ENCODE measurements around the gene GLCCI1.

The GLCCI1 gene

GRCh38 chr7:7923818-7924217, 44.8 kb upstream of the GLCCI1 start:
- no peak for DNase-seq (ENCODE audit: low spot score)
- Histone ChIP-seq H3K4me3 (no peak overlapping the region), H3K27ac (no peak overlapping the region)
- no peak for TF ChIP-seq CTCF (IDR thresholded peaks at IDR 0.05)

- DNase-seq (ENCODE audit: low spot score) = no peak
- H3K27ac ChIP-seq = no peak overlapping the region
- no peak overlapping the region for H3K4me3 ChIP-seq
- TF ChIP-seq CTCF (IDR thresholded peaks at IDR 0.05) = no peak
These were observed 44.3 kb upstream of the GLCCI1 start for GRCh38 chr7:7924303-7924702.

GRCh38 chr7:7931626-7932025, 37.0 kb upstream of the GLCCI1 start:
- no peak overlapping the region for H3K4me3 ChIP-seq
- no peak for TF ChIP-seq CTCF (IDR thresholded peaks at IDR 0.05)
- H3K27ac ChIP-seq = no peak overlapping the region
- DNase-seq (ENCODE audit: low spot score) = no peak

GRCh38 chr7:7932553-7932952, 36.0 kb upstream of the GLCCI1 start:
- Histone ChIP-seq H3K4me3 (no peak overlapping the region), H3K27ac (no peak overlapping the region)
- no peak for DNase-seq (ENCODE audit: low spot score)
- TF ChIP-seq CTCF (IDR thresholded peaks at IDR 0.05) = no peak

- DNase-seq (ENCODE audit: low spot score) = no peak
- H3K27ac ChIP-seq = no peak overlapping the region
- TF ChIP-seq CTCF (IDR thresholded peaks at IDR 0.05) = no peak
- no peak overlapping the region for H3K4me3 ChIP-seq
These were observed 34.6 kb upstream of the GLCCI1 start for GRCh38 chr7:7933915-7934526.

GRCh38 chr7:7934945-7935344, 33.7 kb upstream of the GLCCI1 start:
- no peak for DNase-seq (ENCODE audit: low spot score)
- H3K4me3 ChIP-seq = no peak overlapping the region
- TF ChIP-seq CTCF (IDR thresholded peaks at IDR 0.05) = no peak
- no peak overlapping the region for H3K27ac ChIP-seq

- no peak overlapping the region for H3K27ac ChIP-seq
- TF ChIP-seq CTCF (IDR thresholded peaks at IDR 0.05) = no peak
- H3K4me3 ChIP-seq = no peak overlapping the region
- DNase-seq (ENCODE audit: low spot score) = no peak
These were observed 30.1 kb upstream of the GLCCI1 start for GRCh38 chr7:7938471-7938870.

All from coronary artery (tissue), 2 donors.